K562 (cell line): ENCODE data around the gene PCK1. TPM values are rescaled to one million over a fixed set of nuclear protein-coding genes. Genes with fewer than 3 reads are reported as not detected.

Source experiments
- CHD2 ChIP-seq: IDR thresholded peaks from 2 replicates; pipeline ENCODE4 v1.6.1; 2011; ENCODE audit warnings: low read depth, low read length
- CHD4 ChIP-seq: fragments of 200-600 bp; sonication (generic); IDR thresholded peaks from 3 replicates; pipeline ENCODE4 v1.6.1; 2012; ENCODE audit warnings: low read depth, mild to moderate bottlenecking, mixed read lengths, low read length, inconsistent platforms; ENCODE audit not compliant: insufficient read depth, insufficient replicate concordance, poor library complexity, severe bottlenecking
- GTF2B ChIP-seq: IDR thresholded peaks from 2 replicates; pipeline ENCODE4 v1.6.1; 2011; ENCODE audit not compliant: insufficient read length; ENCODE audit errors: extremely low read depth
- HCFC1 ChIP-seq: IDR thresholded peaks from 2 replicates; pipeline ENCODE4 v1.6.1; 2012; ENCODE audit warnings: low read depth, low read length, improper control_type of control experiment
- HLTF ChIP-seq: fragments of 450-650 bp; IDR thresholded peaks from 2 replicates; pipeline ENCODE4 v1.6.1; 2016
- MEIS2 ChIP-seq: fragments of 450-650 bp; IDR thresholded peaks from 2 replicates; pipeline ENCODE4 v1.6.1; 2014; ENCODE audit warnings: mild to moderate bottlenecking; ENCODE audit not compliant: partially characterized antibody
- MLX ChIP-seq, 2 experiments: fragments of 450-650 bp in 1 of 2; sonication (generic) in 1 of 2; formaldehyde crosslinking; conservative IDR thresholded peaks; 2 replicates each; pipeline versions ENCODE4 v1.4.0 to v1.8.1; 2020 to 2022; ENCODE audit warnings: mild to moderate bottlenecking in 1 of 2, missing genetic modification reagents in 1 of 2
- SMARCC2 ChIP-seq: fragments of 450-650 bp; IDR thresholded peaks from 2 replicates; pipeline ENCODE4 v1.6.1; 2017; ENCODE audit warnings: antibody characterized with exemption, moderate library complexity, mild to moderate bottlenecking, low read depth
- TAL1 ChIP-seq: fragments of 450-650 bp; IDR thresholded peaks from 2 replicates; pipeline ENCODE4 v1.6.1; 2016; ENCODE audit warnings: mild to moderate bottlenecking
- TCF3 ChIP-seq: sonication (generic); formaldehyde crosslinking; IDR thresholded peaks from 2 replicates; pipeline ENCODE4 v1.4.0; 2020; ENCODE audit warnings: mild to moderate bottlenecking, missing genetic modification reagents
- UBTF ChIP-seq, 2 experiments: IDR thresholded peaks; 2 replicates each; pipeline ENCODE4 v1.6.1; 2012; ENCODE audit warnings: improper control_type of control experiment in 2 of 2, low read depth in 2 of 2, low read length in 2 of 2, borderline replicate concordance in 1 of 2
- XRCC5 ChIP-seq: fragments of 200-400 bp; formaldehyde crosslinking; IDR thresholded peaks from 2 replicates; pipeline ENCODE4 v1.6.1; 2017; ENCODE audit warnings: low read depth, mild to moderate bottlenecking, low read length
- ZKSCAN8 ChIP-seq: fragments of 200-800 bp; sonication (Bioruptor generic); IDR thresholded peaks from 2 replicates; pipeline ENCODE4 v1.6.1; 2016; ENCODE audit warnings: missing genetic modification characterization, missing compliant biosample characterization
- ZNF253 ChIP-seq: fragments of 250-450 bp; sonication (Bioruptor Pico); conservative IDR thresholded peaks from 2 replicates; pipeline ENCODE4 v1.6.1; 2021; ENCODE audit warnings: mild to moderate bottlenecking
- ZNF263 ChIP-seq: sonication (generic); formaldehyde crosslinking; IDR thresholded peaks from 2 replicates; pipeline ENCODE4 v1.8.0; 2022; ENCODE audit warnings: mild to moderate bottlenecking, missing genetic modification reagents, borderline replicate concordance
- polyA plus RNA-seq, 8 experiments: library from polyadenylated mRNA; depleted of rRNA in 4 of 8; stranded (reverse) in 5 of 8; unstranded in 3 of 8; fragments of >200 nt; fragmentation: Nextera tagmentation in 2 of 8; fragmentation: Illumina TruSeq in 1 of 8; extraction: Ambion mirVana in 2 of 8; extraction: Trizol in 1 of 8; gene quantifications; 2 replicates each; pipeline versions ENCODE4 v1.2.1 to v1.2.3, GENCODE V29; 2011 to 2014; ENCODE audit warnings: inconsistent platforms in 1 of 8, missing spikeins in 1 of 8
- total RNA-seq, 7 experiments: library from RNA; depleted of rRNA in 6 of 7; stranded (reverse); fragments of >200 nt in 6 of 7; fragmentation: Illumina TruSeq in 2 of 7; extraction: Trizol in 2 of 7; gene quantifications; 2 replicates each; pipeline versions ENCODE4 v1.2.1 to v1.2.3, GENCODE V29; 2011 to 2021; ENCODE audit warnings: low replicate concordance in 1 of 7
- TF ChIP-seq, protein P1 (sequence below): sonication (generic); formaldehyde crosslinking; IDR thresholded peaks from 2 replicates; pipeline ENCODE4 v1.8.0; 2022; ENCODE audit warnings: missing genetic modification reagents, mild to moderate bottlenecking, moderate library complexity, borderline replicate concordance
- TF ChIP-seq, protein P2 (sequence below), 2 experiments: fragments of 450-650 bp; IDR thresholded peaks; 2 replicates each; pipeline ENCODE4 v1.6.1; 2016
- TF ChIP-seq, protein P3 (sequence below): fragments of 200-800 bp; sonication (Bioruptor generic); IDR thresholded peaks from 2 replicates; pipeline ENCODE4 v1.6.1; 2017; ENCODE audit warnings: missing genetic modification characterization, missing compliant biosample characterization

PCK1 gene
- total and polyA plus RNA-seq, 9 of the 15 experiments (the other 6 are each of a cell fraction or from before 2014, with no cell fraction given) = 0.05 to 0.73 (median 0.15) TPM

DNA sequence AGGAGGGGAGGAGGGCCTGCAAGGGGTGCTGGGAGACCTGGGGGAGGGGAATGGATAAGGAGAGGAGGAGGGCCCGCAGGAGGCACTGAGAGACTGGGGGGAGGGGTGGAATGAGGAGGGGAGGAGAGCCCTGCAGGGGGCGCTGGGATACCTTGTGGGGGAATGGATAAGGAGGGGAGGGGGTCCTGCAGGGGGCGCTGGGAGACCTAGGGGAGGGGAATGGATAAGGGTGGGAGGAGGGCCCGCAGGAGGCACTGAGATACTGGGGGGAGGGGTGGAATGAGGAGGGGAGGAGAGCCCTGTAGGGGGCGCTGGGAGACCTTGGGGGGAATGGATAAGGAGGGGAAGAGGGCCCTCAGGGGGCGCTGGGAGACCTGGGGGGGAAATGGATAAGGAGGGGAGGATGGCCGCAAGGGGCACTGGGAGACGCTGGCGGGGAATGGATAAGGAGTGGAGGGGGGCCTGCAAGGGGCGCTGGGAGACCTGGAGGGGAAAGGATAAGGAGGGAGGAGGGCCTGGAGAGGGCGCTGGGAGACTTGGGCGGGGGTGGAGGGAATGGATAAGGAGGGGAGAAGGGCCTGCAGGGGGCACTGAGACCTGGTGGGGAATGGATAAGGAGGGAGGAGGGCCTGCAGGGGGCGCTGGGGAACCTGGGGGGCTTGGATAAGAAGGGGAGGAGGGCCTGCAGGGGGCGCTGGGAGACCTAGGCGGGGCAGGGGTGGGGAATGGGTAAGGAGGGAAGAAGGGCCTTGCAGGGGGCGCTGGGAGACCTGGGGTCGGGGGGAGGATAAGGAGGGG is 34.6 kb upstream of the PCK1 start (continued):
- TF ChIP-seq ZNF253 (no peak), HLTF (0 out of 2 replicates have a peak, but pooled peaks have one; percentile 27), MLX (CRISPR knock-in tag; conservative IDR thresholded peaks at IDR 0.05) (no peak), MEIS2 (no peak), XRCC5 (peak; percentile 45; the same call in 1 of the 2 replicates), UBTF (IDR thresholded peaks at IDR 0.05; ENCODE audit: borderline replicate concordance in 1 of 2, low read depth in 2 of 2, low read length in 2 of 2) (0 out of 4 replicates have a peak, but pooled peaks of 1 of the 2 experiments have one; percentile 30), TAL1 (peak; percentile 61; the same call in 1 of the 2 replicates), CHD2 (peak; percentile 63; the same call in 1 of the 2 replicates), TCF3 (CRISPR knock-in tag) (peak; percentile 9; the same call in 1 of the 2 replicates), HCFC1 (peak; percentile 41), CHD4 (peak; percentile 73), ZKSCAN8 (CRISPR knock-in tag) (0 out of 2 replicates have a peak, but pooled peaks have one; percentile 9), GTF2B (no peak), ZNF263 (CRISPR knock-in tag) (no peak), SMARCC2 (no peak)
- TF ChIP-seq, protein P1, sequence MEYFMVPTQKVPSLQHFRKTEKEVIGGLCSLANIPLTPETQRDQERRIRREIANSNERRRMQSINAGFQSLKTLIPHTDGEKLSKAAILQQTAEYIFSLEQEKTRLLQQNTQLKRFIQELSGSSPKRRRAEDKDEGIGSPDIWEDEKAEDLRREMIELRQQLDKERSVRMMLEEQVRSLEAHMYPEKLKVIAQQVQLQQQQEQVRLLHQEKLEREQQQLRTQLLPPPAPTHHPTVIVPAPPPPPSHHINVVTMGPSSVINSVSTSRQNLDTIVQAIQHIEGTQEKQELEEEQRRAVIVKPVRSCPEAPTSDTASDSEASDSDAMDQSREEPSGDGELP (CRISPR knock-in tag) = peak; percentile 24; the same call in 1 of the 2 replicates
- TF ChIP-seq, protein P2, sequence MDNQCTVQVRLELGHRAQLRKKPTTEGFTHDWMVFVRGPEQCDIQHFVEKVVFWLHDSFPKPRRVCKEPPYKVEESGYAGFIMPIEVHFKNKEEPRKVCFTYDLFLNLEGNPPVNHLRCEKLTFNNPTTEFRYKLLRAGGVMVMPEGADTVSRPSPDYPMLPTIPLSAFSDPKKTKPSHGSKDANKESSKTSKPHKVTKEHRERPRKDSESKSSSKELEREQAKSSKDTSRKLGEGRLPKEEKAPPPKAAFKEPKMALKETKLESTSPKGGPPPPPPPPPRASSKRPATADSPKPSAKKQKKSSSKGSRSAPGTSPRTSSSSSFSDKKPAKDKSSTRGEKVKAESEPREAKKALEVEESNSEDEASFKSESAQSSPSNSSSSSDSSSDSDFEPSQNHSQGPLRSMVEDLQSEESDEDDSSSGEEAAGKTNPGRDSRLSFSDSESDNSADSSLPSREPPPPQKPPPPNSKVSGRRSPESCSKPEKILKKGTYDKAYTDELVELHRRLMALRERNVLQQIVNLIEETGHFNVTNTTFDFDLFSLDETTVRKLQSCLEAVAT (IDR thresholded peaks at IDR 0.05) = peak in 1 of 2 experiments; percentile 25; a peak in 1 of 4 replicates
- TF ChIP-seq, protein P3, sequence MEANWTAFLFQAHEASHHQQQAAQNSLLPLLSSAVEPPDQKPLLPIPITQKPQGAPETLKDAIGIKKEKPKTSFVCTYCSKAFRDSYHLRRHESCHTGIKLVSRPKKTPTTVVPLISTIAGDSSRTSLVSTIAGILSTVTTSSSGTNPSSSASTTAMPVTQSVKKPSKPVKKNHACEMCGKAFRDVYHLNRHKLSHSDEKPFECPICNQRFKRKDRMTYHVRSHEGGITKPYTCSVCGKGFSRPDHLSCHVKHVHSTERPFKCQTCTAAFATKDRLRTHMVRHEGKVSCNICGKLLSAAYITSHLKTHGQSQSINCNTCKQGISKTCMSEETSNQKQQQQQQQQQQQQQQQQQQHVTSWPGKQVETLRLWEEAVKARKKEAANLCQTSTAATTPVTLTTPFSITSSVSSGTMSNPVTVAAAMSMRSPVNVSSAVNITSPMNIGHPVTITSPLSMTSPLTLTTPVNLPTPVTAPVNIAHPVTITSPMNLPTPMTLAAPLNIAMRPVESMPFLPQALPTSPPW (CRISPR knock-in tag) = peak; percentile 93
